ENCODE results near the gene DLGAP5.

DNA sequence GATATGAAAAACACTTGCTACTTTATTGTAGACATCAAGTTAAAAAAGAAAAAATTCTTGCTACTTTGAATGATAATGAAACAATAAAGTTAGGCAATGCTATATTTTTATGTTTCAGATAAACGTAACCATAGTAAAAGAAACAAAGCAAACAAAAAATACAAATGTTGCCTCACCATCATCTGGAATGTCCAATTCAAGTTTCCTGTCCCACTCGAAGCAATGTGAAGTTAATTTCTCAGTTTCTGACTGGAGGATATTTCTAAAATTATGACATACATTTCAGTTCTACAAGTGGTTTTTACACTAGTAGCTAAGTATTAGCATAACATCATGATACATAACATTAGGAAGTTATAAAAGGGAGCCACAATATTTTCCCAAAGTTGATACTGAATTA is 20.9 kb downstream of the DLGAP5 start:
- TF ChIP-seq, protein P1, sequence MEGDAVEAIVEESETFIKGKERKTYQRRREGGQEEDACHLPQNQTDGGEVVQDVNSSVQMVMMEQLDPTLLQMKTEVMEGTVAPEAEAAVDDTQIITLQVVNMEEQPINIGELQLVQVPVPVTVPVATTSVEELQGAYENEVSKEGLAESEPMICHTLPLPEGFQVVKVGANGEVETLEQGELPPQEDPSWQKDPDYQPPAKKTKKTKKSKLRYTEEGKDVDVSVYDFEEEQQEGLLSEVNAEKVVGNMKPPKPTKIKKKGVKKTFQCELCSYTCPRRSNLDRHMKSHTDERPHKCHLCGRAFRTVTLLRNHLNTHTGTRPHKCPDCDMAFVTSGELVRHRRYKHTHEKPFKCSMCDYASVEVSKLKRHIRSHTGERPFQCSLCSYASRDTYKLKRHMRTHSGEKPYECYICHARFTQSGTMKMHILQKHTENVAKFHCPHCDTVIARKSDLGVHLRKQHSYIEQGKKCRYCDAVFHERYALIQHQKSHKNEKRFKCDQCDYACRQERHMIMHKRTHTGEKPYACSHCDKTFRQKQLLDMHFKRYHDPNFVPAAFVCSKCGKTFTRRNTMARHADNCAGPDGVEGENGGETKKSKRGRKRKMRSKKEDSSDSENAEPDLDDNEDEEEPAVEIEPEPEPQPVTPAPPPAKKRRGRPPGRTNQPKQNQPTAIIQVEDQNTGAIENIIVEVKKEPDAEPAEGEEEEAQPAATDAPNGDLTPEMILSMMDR (IDR thresholded peaks at IDR 0.05) = no peak
- TF ChIP-seq POLR2A (IDR thresholded peaks at IDR 0.05) (no peak), POLR2AphosphoS5 (IDR thresholded peaks at IDR 0.05) (no peak)
